H1 (cell line): ENCODE results near the gene SETD1B. TPM values are rescaled to one million over a fixed set of nuclear protein-coding genes. Genes with fewer than 3 reads are reported as not detected.

Experiments used
- CTCF ChIA-PET: fragments of 300-600 bp; sonication (Branson Sonifier 250); formaldehyde crosslinking; loops from one replicate; lab custom pipeline; 2021; ENCODE audit not compliant: partially characterized antibody; lab: Charles Lee
- POLR2A ChIA-PET: fragments of 300-600 bp; sonication (Branson Sonifier 250); formaldehyde crosslinking; loops from one replicate; lab custom pipeline; 2021; ENCODE audit warnings: inconsistent platforms; ENCODE audit not compliant: partially characterized antibody; lab: Charles Lee
- DNase-seq, 2 experiments: peaks; one replicate each; pipeline versions ENCODE4 v3.0.0 to v3.0.0-alpha.2; 2010 to 2022; ENCODE audit warnings: low spot score in 2 of 2, low read depth in 1 of 2, mixed read lengths in 1 of 2
- FAIRE-seq: peaks from 2 replicates; lab custom pipeline; 2011; peaks lifted over from hg19 to GRCh38; lab: Jason Lieb, UNC
- H2AFZ ChIP-seq: 2 replicates; pipeline ENCODE4 v1.8.1; 2012; ENCODE audit warnings: low read length, inconsistent platforms
- H2AK5ac ChIP-seq: 2 replicates; pipeline ENCODE4 v1.6.1; 2013; ENCODE audit warnings: low read depth, low read length
- H2BK120ac ChIP-seq: replicated peaks from 2 replicates; pipeline ENCODE3; 2013; ENCODE audit warnings: low read depth, low read length, inconsistent platforms
- H2BK12ac ChIP-seq: 2 replicates; pipeline ENCODE4 v1.6.1; 2013; ENCODE audit warnings: low read depth, low read length
- H2BK15ac ChIP-seq: 2 replicates; pipeline ENCODE4 v1.6.1; 2013; ENCODE audit warnings: low read length
- H2BK20ac ChIP-seq: 2 replicates; pipeline ENCODE4 v1.6.1; 2013; ENCODE audit warnings: low read length
- H2BK5ac ChIP-seq: 2 replicates; pipeline ENCODE4 v1.6.1; 2013; ENCODE audit warnings: low read depth, low read length
- H3K14ac ChIP-seq: 2 replicates; pipeline ENCODE4 v1.6.1; 2013; ENCODE audit warnings: inconsistent platforms; ENCODE audit not compliant: insufficient read length
- H3K18ac ChIP-seq: 2 replicates; pipeline ENCODE4 v1.6.1; 2013; ENCODE audit warnings: low read length; ENCODE audit errors: extremely low read depth
- H3K23ac ChIP-seq: 2 replicates; pipeline ENCODE4 v1.6.1; 2013; ENCODE audit warnings: inconsistent platforms; ENCODE audit not compliant: insufficient read length
- H3K23me2 ChIP-seq: 2 replicates; pipeline ENCODE4 v1.6.1; 2013; ENCODE audit warnings: low read depth, low read length
- H3K27ac ChIP-seq: 2 replicates; pipeline ENCODE4 v1.6.1; 2011; ENCODE audit warnings: low read depth, low read length, inconsistent platforms
- H3K27me3 ChIP-seq, 4 experiments: replicated peaks in 1 of 4; 1 replicate in 1 of 4; 2 replicates in 3 of 4; pipeline versions ENCODE4 v1.6.1 to v1.8.1; 2011 to 2013; ENCODE audit warnings: low read length in 3 of 4, mild to moderate bottlenecking in 3 of 4, inconsistent platforms in 2 of 4, mixed read lengths in 2 of 4, moderate library complexity in 1 of 4; ENCODE audit not compliant: control insufficient read depth in 3 of 4, insufficient read depth in 3 of 4; ENCODE audit errors: extremely low read depth in 1 of 4
- H3K36me3 ChIP-seq, 4 experiments: 2 replicates each; pipeline versions ENCODE4 v1.6.1 to v1.8.1; 2011 to 2013; ENCODE audit warnings: mild to moderate bottlenecking in 4 of 4, low read length in 3 of 4, moderate library complexity in 2 of 4, control low read depth in 1 of 4, inconsistent platforms in 1 of 4; ENCODE audit not compliant: insufficient read depth in 4 of 4, control insufficient read depth in 2 of 4
- H3K4ac ChIP-seq: replicated peaks from 2 replicates; pipeline ENCODE3; 2013; ENCODE audit warnings: low read length, low read depth, mixed read lengths, inconsistent platforms; ENCODE audit not compliant: insufficient read length
- H3K4me1 ChIP-seq, 4 experiments: replicated peaks in 1 of 4; 1 replicate in 1 of 4; 2 replicates in 3 of 4; pipeline versions ENCODE4 v1.6.1 to v1.8.1; 2011 to 2013; ENCODE audit warnings: low read length in 3 of 4, inconsistent platforms in 2 of 4, mixed read lengths in 1 of 4; ENCODE audit not compliant: insufficient read depth in 4 of 4, control insufficient read depth in 3 of 4
- H3K4me2 ChIP-seq, 2 experiments: 2 replicates each; pipeline versions ENCODE4 v1.6.1 to v1.8.1; 2011 to 2013; ENCODE audit warnings: low read depth in 2 of 2, low read length in 2 of 2, control low read depth in 1 of 2, inconsistent platforms in 1 of 2, mild to moderate bottlenecking in 1 of 2; ENCODE audit not compliant: insufficient read depth in 1 of 2
- H3K4me3 ChIP-seq, 4 experiments: fragments of 200-600, 300-600 bp in 1 of 4; sonication (generic), shearing (Covaris generic), sonication (Bioruptor Twin) in 1 of 4; 2 replicates each; pipeline versions ENCODE4 v1.5.1 to v1.8.1; 2011 to 2016; ENCODE audit warnings: low read length in 4 of 4, low read depth in 3 of 4, control low read depth in 2 of 4, inconsistent platforms in 2 of 4, mild to moderate bottlenecking in 2 of 4, mixed read lengths in 1 of 4, moderate library complexity in 1 of 4; ENCODE audit not compliant: insufficient read depth in 2 of 4; ENCODE audit errors: extremely low read depth in 1 of 4
- H3K56ac ChIP-seq: replicated peaks from 2 replicates; pipeline ENCODE3; 2013; ENCODE audit warnings: low read depth, mild to moderate bottlenecking, mixed read lengths, low read length, inconsistent platforms; ENCODE audit not compliant: insufficient read length
- H3K79me1 ChIP-seq: 2 replicates; pipeline ENCODE4 v1.6.1; 2013; ENCODE audit warnings: low read depth, low read length, control low read depth
- H3K79me2 ChIP-seq, 2 experiments: 2 replicates each; pipeline versions ENCODE4 v1.6.1 to v1.8.1; 2012 to 2013; ENCODE audit warnings: low read length in 2 of 2, mild to moderate bottlenecking in 2 of 2, inconsistent platforms in 1 of 2; ENCODE audit not compliant: insufficient read depth in 2 of 2, control insufficient read depth in 1 of 2
- H3K9ac ChIP-seq, 4 experiments: replicated peaks in 1 of 4; 1 replicate in 1 of 4; 2 replicates in 3 of 4; pipeline versions ENCODE4 v1.6.1 to v1.8.1; 2011 to 2013; ENCODE audit warnings: low read depth in 3 of 4, low read length in 3 of 4, control low read depth in 2 of 4, mild to moderate bottlenecking in 2 of 4, moderate library complexity in 2 of 4, inconsistent platforms in 1 of 4; ENCODE audit errors: extremely low read depth in 1 of 4
- H3K9me3 ChIP-seq, 2 experiments: 2 replicates each; pipeline versions ENCODE4 v1.6.1 to v1.8.1; 2012 to 2013; ENCODE audit warnings: mild to moderate bottlenecking in 2 of 2, moderate library complexity in 2 of 2, control low read depth in 1 of 2, inconsistent platforms in 1 of 2, low read depth in 1 of 2, low read length in 1 of 2, mixed read lengths in 1 of 2; ENCODE audit not compliant: insufficient read depth in 2 of 2
- H4K20me1 ChIP-seq, 2 experiments: replicated peaks in 1 of 2; 2 replicates each; pipeline versions ENCODE3 to v1.8.1; 2011 to 2013; ENCODE audit warnings: inconsistent platforms in 2 of 2, low read length in 2 of 2, mild to moderate bottlenecking in 1 of 2; ENCODE audit not compliant: insufficient read depth in 2 of 2, control insufficient read depth in 1 of 2
- H4K5ac ChIP-seq: 2 replicates; pipeline ENCODE4 v1.6.1; 2013; ENCODE audit warnings: low read length, low read depth, mixed read lengths, inconsistent platforms; ENCODE audit not compliant: insufficient read length
- H4K8ac ChIP-seq: 2 replicates; pipeline ENCODE4 v1.8.0; 2013; ENCODE audit warnings: mild to moderate bottlenecking, moderate library complexity, low read length, inconsistent platforms; ENCODE audit not compliant: insufficient read depth; ENCODE audit errors: extremely low read depth
- H4K91ac ChIP-seq: replicated peaks from 2 replicates; pipeline ENCODE3; 2013; ENCODE audit warnings: low read length, mixed read lengths, inconsistent platforms; ENCODE audit not compliant: insufficient read length
- EGR1 ChIP-seq: IDR thresholded peaks from 2 replicates; pipeline ENCODE4 v1.6.1; 2011; ENCODE audit warnings: low read depth, low read length, borderline replicate concordance
- EZH2 ChIP-seq: fragments of 200-600 bp; sonication (generic); IDR thresholded peaks from 2 replicates; pipeline ENCODE4 v1.7.1; 2012; ENCODE audit warnings: low read depth, mild to moderate bottlenecking, moderate library complexity, low read length, inconsistent platforms; ENCODE audit not compliant: severe bottlenecking
- KDM4A ChIP-seq: IDR thresholded peaks from one replicate; pipeline ENCODE4 v1.7.1; 2012; ENCODE audit warnings: low read depth, mild to moderate bottlenecking, moderate library complexity, low read length, inconsistent platforms; ENCODE audit not compliant: severe bottlenecking
- POLR2A ChIP-seq, 2 experiments: IDR thresholded peaks; 1 replicate in 1 of 2; 2 replicates in 1 of 2; pipeline ENCODE4 v1.6.1; 2011; ENCODE audit warnings: low read depth in 2 of 2, low read length in 2 of 2, mild to moderate bottlenecking in 2 of 2; ENCODE audit errors: control extremely low read depth in 1 of 2
- POLR2AphosphoS5 ChIP-seq: IDR thresholded peaks from 2 replicates; pipeline ENCODE4 v1.6.1; 2011; ENCODE audit warnings: low read depth, low read length
- WGBS, 2 experiments: shearing (Covaris generic) in 1 of 2; methylation state at CpG; one replicate each; pipeline versions ENCODE4 v1.1.6 to v1.1.7; 2013 to 2015; ENCODE audit warnings: low lambda C conversion rate in 2 of 2, mixed read lengths in 2 of 2, inconsistent platforms in 1 of 2, low coverage in 1 of 2, missing lambda C conversion rate in 1 of 2; ENCODE audit not compliant: insufficient replicate concordance in 2 of 2, insufficient coverage in 1 of 2, insufficient read length in 1 of 2; ENCODE audit errors: extremely low coverage in 1 of 2, missing lambda C conversion rate in 1 of 2; 5-methylcytosine and 5-hydroxymethylcytosine counted together
- polyA plus RNA-seq, 7 experiments: library from polyadenylated mRNA; depleted of rRNA in 3 of 7; stranded (reverse) in 5 of 7; unstranded in 2 of 7; fragments of >200 nt in 5 of 7; fragments of 200-250 nt in 2 of 7; gene quantifications; 1 replicate in 5 of 7; 2 replicates in 1 of 7; 4 replicates in 1 of 7; pipeline versions ENCODE4 v1.2.1 to v1.2.3, GENCODE V29; 2011 to 2013; ENCODE audit warnings: missing spikeins in 2 of 7, mixed read lengths in 2 of 7
- total RNA-seq: library from RNA; stranded (reverse); fragmentation: NEBNext Ultra II Directional; extraction: Animal tissue kit (Norgen Biotek cat#: 25700); gene quantifications from 2 replicates; pipeline ENCODE4 v1.2.1, GENCODE V29; 2021

The SETD1B gene
- total and polyA plus RNA-seq, 2 of the 8 experiments (the other 6 are each of a cell fraction or from before 2014, with no cell fraction given): 1.3 to 17.7 TPM

DNA sequence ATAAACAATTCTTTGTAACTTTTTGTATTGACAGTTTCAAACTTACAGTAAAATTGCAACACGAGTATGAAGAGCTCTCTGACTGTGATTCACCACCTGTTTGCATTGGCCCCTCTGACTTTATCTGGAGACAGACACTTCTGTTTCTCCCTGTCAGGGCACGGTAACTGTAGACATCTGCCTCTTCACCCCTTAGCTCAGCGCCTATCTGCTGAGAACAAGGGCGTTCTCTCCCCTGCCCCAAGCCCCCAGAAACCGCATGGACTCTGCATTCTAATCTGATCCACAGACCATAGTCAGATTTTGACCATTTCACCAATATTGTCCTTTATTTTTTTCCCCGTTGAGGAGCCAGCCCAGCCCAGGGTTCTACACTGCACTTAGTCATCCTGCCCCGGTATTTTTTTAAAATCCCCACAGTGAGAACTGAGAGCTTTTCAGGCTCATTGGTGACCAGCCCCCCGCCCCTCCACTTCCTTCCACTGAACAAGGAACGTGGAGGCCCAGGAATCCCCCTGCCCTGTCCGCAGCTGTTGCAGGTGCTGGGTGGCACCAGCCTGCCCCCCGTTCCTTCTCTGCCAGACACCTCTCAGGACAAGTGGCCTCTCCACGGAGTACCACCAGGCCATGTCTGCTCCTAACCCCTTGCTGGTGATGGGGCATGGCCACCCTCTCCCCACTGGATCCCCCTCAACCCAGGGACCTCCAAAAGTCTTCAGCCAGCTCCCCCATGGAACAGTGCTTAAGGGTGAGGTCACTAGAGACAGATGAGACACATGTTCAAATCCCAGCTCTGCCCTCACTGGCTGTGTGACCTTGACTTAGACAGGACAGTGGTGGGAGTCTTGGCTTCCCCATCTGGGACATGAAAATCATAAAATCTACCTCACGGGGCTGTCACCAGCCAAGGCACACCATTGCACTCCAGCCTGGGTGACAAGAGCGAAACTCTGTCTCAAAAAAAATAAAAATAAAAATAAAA is 21.5 kb upstream of the SETD1B start:
- H2AK5ac ChIP-seq: no peak overlapping the region
- no peak overlapping the region for H3K4ac ChIP-seq
- H2BK20ac ChIP-seq: no peak overlapping the region
- no peaks in the 10 kb centered on the region for H3K27me3 ChIP-seq
- no peak overlapping the region for H2BK15ac ChIP-seq
- TF ChIP-seq KDM4A: no peak
- peak in 1 of 2 experiments; percentile 24; a peak in 2 of 3 replicates for TF ChIP-seq POLR2A (IDR thresholded peaks at IDR 0.05; ENCODE audit: control extremely low read depth in 1 of 2, low read depth in 2 of 2, low read length in 2 of 2)
- TF ChIP-seq EGR1: no peak
- 0 out of 2 replicates have a peak, but pooled peaks have one; percentile 15 for TF ChIP-seq POLR2AphosphoS5
- no peak for TF ChIP-seq EZH2
- no peak overlapping the region for H3K4me3 ChIP-seq
- H2AFZ ChIP-seq: no peak overlapping the region
- no peaks in the 10 kb centered on the region for H3K23me2 ChIP-seq
- no peak overlapping the region for H4K91ac ChIP-seq
- peaks cover 7 to 16% of the 10 kb centered on the region in 2 experiments for H4K20me1 ChIP-seq
- H3K79me2 ChIP-seq: no peaks in the 10 kb centered on the region
- H3K79me1 ChIP-seq: no peaks in the 10 kb centered on the region; the same call in none of the 2 replicates
- peaks cover 0 to 6% (median 5%) of the 10 kb centered on the region in 4 experiments; a peak in 4 of 8 replicates for H3K36me3 ChIP-seq
- H2BK120ac ChIP-seq: no peak overlapping the region
- no peak overlapping the region for H3K56ac ChIP-seq
- no peaks in the 10 kb centered on the region for H3K9me3 ChIP-seq
- FAIRE-seq (no peak), DNase-seq (no peak)
- no peak overlapping the region for H2BK5ac ChIP-seq
- no peak overlapping the region for H3K23ac ChIP-seq
- WGBS, 2 experiments: 85% methylated on average over 14 of the region's 14 CpGs; no CpG with 5 or more reads in 1 of the 2 experiments
- no peak overlapping the region for H3K27ac ChIP-seq
- H3K18ac ChIP-seq: no peak overlapping the region
- no peak overlapping the region for H4K5ac ChIP-seq
- POLR2A ChIA-PET: interaction anchor here (0.7 to 34.9 kb wide), 5 partner anchors 10 to 161 kb away, joined by 3 to 958 read pairs (median 4); partner anchors contain the start of genes RHOF and SETD1B
- no peak overlapping the region for H3K14ac ChIP-seq
- no peak overlapping the region for H4K8ac ChIP-seq
- H2BK12ac ChIP-seq: no peak overlapping the region
- H3K9ac ChIP-seq: peak overlapping the region in 1 of 4 experiments; percentile 32; a peak in 1 of 7 replicates
- CTCF ChIA-PET: interaction anchor here (0.9 to 18.5 kb wide), 13 partner anchors 3 to 339 kb away, joined by 3 to 335 read pairs (median 4); partner anchors contain the start of genes RHOF and TMEM120B
- no peak overlapping the region for H3K4me2 ChIP-seq
- H3K4me1 ChIP-seq: 0 out of 7 replicates have a peak, but pooled peaks cover 0 to 3% (median 0%) of the 10 kb centered on the region in 4 experiments
